Measurements from ENCODE around the gene RCSD1. TPM values are rescaled to one million over a fixed set of nuclear protein-coding genes. Genes with fewer than 3 reads are reported as not detected.

The RCSD1 gene
- total RNA-seq, 1 experiment from 2014 or later, result 81.9 TPM

- peak; percentile 76 for DNase-seq (ENCODE audit: low read depth)
These were observed 58.0 kb downstream of the RCSD1 start for GRCh38 chr1:167687919-167688519.

DNA sequence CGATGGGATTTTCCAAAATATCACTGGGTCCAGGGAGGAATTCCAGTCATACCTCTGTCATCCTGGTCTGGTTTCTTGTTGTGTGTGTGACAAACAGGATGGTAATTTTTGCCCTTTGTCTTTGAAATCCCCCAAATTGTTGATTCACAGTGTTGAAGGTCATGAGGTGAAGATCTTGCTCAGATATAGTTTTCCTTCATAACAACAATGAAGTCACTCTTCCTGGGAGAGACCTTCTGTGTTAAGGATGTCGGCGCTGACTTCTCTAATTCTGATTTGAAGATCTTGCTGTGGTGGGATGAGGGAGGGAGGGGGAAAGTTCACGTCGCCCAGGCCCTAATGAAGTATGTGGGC lies 59.5 kb downstream of the RCSD1 start:
- no peak for DNase-seq (ENCODE audit: low read depth)

GRCh38 chr1:167690053-167690452 lies 60.0 kb downstream of the RCSD1 start:
- DNase-seq (ENCODE audit: low read depth), result no peak

- no peak for DNase-seq (ENCODE audit: low read depth)
These were observed 63.5 kb downstream of the RCSD1 start for GRCh38 chr1:167693425-167694045.

- DNase-seq (ENCODE audit: low read depth), result no peak
These were observed 64.7 kb downstream of the RCSD1 start for GRCh38 chr1:167694691-167695090.

GRCh38 chr1:167695147-167695546 lies 65.1 kb downstream of the RCSD1 start:
- DNase-seq (ENCODE audit: low read depth), result no peak

DNA sequence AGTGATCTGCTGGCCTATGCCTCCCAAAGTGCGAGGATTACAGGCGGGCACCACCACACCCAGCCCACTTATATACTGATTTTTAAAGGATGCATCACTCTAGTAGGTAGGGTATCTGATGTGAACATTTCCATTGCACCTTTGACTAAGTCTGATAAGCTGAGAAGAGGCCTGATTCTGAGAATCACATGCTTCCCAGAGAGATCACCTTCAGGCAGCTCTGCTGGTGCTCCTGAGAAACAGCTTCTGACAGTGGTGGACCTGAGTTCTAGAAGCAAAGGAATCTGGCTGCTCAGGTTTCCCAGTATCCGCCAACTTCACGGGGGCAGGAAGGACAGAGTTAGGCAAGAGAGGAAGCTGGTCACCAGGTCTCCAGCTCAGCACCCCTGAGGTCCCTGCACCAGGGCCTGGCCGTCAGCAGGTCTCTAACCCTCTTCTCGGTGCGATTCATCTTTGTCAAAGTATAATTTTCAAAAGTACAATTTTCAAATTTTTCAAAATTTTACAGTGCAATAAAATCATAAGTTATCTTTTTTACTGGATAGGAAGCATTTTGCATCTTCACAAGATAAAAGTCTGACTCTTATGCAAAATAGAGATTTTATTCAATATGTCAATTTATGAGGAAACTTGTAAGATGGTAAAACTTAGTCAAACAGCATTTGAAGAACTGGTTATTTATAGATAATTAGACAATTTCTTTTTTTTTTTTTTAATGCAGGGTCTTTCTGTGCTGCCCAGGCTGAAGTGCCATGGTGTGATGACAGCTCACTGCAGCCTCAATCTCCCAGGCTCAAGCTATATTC lies 65.9 kb downstream of the RCSD1 start:
- no peak for DNase-seq (ENCODE audit: low read depth)

DNA sequence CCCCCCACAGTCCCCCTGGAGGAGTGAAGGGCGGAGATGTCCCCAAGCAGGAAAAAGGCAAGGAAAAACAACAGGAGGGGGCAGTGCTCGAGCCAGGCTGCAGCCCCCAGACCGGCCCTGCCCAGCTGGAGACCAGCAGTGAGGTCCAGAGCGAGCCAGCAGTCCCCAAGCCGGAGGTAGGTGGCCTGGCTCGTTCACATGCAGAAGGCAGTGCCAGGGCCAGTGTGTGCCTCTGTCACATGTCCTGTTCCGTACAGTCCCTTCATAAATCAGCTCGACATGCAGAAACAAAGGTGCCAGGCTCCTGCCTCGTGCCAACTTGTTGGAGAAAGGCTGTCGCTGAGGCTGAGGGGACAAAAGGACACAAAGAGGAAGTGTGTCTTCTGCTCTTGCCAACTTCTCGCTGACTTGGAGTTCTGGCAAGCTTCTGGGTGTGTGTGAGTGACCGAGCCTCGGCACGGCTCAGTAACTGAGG lies 67.7 kb downstream of the RCSD1 start:
- DNase-seq (ENCODE audit: low read depth), result no peak

GRCh38 chr1:167698313-167698712 lies 68.3 kb downstream of the RCSD1 start:
- DNase-seq (ENCODE audit: low read depth), result no peak

- no peak for DNase-seq (ENCODE audit: low read depth)
These were observed 71.5 kb downstream of the RCSD1 start for GRCh38 chr1:167701510-167701909.

GRCh38 chr1:167703557-167703956 lies 73.5 kb downstream of the RCSD1 start:
- no peak for DNase-seq (ENCODE audit: low read depth)

GRCh38 chr1:167704715-167705114 lies 74.7 kb downstream of the RCSD1 start:
- no peak for DNase-seq (ENCODE audit: low read depth)

GRCh38 chr1:167705250-167705649 lies 75.2 kb downstream of the RCSD1 start:
- no peak for DNase-seq (ENCODE audit: low read depth)

- DNase-seq (ENCODE audit: low read depth), result no peak
These were observed 76.3 kb downstream of the RCSD1 start for GRCh38 chr1:167706363-167706762.

GRCh38 chr1:167706931-167707877 lies 77.2 kb downstream of the RCSD1 start:
- no peak for DNase-seq (ENCODE audit: low read depth)

GRCh38 chr1:167707942-167708341 lies 77.9 kb downstream of the RCSD1 start:
- DNase-seq (ENCODE audit: low read depth), result no peak

DNA sequence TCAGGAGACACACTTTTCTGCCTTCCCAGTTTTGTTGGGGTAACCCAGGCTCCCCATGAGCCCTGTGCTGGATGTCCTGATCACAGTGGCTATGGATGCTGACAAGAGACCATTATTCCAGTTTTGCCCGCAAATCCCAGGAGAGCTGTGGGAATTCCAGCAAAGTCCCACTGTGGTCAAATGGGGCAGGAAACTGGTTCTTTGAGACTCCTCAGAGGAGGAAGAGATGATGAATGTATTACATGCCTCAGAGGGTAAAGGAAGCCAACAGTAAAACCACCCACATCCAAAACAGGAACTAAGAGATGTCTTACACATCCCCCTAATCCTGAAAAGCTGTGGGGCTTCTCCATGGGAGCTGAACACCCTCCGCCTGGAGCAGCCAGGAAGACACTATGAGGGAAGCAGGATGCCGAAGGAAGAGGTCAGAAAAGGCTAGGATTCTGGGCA lies 78.9 kb downstream of the RCSD1 start:
- peak; percentile 82 for DNase-seq (ENCODE audit: low read depth)

GRCh38 chr1:167710836-167711235 lies 80.8 kb downstream of the RCSD1 start:
- no peak for DNase-seq (ENCODE audit: low read depth)

DNA sequence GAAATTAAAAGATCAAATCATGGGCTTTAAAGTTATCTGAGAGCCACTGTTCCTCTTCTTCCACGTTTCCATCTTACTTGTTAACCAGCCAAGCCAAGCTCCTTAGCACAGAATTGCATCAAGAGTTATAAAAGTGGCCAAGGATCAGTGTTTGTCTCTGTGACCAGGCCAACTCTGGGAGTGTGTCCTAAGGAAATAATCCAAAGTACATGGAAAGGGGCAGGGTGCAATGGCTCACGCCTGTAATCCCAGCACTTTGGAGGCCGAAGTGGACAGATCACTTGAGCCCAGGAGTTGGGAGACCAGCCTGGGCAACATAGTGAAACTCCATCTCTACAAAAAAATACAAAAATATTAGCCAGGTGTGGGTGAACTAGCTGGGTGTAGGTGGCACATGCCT lies 81.8 kb downstream of the RCSD1 start:
- DNase-seq (ENCODE audit: low read depth), result no peak

GRCh38 chr1:167713330-167714081 lies 83.5 kb downstream of the RCSD1 start:
- no peak for DNase-seq (ENCODE audit: low read depth)

DNA sequence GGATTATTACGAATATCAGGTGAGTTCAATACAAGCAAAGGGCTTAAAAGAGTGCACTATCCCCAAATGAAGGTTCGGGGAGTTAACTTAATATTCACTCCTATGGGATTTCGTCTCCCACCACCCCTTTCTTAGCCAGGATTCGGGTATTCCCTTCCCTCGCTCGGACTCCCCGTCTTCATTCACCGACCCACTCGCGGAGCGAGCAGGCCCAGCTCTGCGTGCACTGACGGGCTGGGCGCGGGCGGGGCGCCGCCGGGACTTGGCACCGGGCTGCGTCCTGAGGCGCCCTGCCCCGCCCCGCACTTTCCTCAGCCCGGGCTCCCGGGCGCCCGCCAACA lies 84.0 kb downstream of the RCSD1 start:
- no peak for DNase-seq (ENCODE audit: low read depth)

All from LHCN-M2 (cell line).